Ectodermal cell (in vitro differentiated cells): ENCODE measurements around the gene AGAP3.

Source experiments
- H3K27ac ChIP-seq: 2 replicates; pipeline ENCODE4 v1.7.0; 2013; ENCODE audit warnings: mild to moderate bottlenecking, low read depth, low read length; ENCODE audit not compliant: insufficient read depth, poor library complexity, severe bottlenecking
- H3K27me3 ChIP-seq: 2 replicates; pipeline ENCODE4 v1.7.0; 2013; ENCODE audit warnings: mild to moderate bottlenecking, low read length; ENCODE audit not compliant: insufficient read depth, control insufficient read depth, poor library complexity, severe bottlenecking
- H3K36me3 ChIP-seq: one replicate; pipeline ENCODE4 v1.7.0; 2013; ENCODE audit warnings: low read length; ENCODE audit not compliant: control insufficient read depth, insufficient read depth
- H3K4me1 ChIP-seq: one replicate; pipeline ENCODE4 v1.7.0; 2013; ENCODE audit warnings: low read length; ENCODE audit not compliant: control insufficient read depth, insufficient read depth
- H3K4me3 ChIP-seq: 2 replicates; pipeline ENCODE4 v1.7.0; 2013; ENCODE audit warnings: low read depth, low read length, control low read depth; ENCODE audit not compliant: insufficient read depth
- H3K9me3 ChIP-seq: 2 replicates; pipeline ENCODE4 v1.7.0; 2013; ENCODE audit warnings: mild to moderate bottlenecking, low read length, moderate library complexity; ENCODE audit not compliant: control insufficient read depth
- WGBS, 2 experiments: methylation state at CpG; one replicate each; pipeline ENCODE4 v1.1.7; 2013; ENCODE audit warnings: missing lambda C conversion rate in 2 of 2; 5-methylcytosine and 5-hydroxymethylcytosine counted together

Gene AGAP3

DNA sequence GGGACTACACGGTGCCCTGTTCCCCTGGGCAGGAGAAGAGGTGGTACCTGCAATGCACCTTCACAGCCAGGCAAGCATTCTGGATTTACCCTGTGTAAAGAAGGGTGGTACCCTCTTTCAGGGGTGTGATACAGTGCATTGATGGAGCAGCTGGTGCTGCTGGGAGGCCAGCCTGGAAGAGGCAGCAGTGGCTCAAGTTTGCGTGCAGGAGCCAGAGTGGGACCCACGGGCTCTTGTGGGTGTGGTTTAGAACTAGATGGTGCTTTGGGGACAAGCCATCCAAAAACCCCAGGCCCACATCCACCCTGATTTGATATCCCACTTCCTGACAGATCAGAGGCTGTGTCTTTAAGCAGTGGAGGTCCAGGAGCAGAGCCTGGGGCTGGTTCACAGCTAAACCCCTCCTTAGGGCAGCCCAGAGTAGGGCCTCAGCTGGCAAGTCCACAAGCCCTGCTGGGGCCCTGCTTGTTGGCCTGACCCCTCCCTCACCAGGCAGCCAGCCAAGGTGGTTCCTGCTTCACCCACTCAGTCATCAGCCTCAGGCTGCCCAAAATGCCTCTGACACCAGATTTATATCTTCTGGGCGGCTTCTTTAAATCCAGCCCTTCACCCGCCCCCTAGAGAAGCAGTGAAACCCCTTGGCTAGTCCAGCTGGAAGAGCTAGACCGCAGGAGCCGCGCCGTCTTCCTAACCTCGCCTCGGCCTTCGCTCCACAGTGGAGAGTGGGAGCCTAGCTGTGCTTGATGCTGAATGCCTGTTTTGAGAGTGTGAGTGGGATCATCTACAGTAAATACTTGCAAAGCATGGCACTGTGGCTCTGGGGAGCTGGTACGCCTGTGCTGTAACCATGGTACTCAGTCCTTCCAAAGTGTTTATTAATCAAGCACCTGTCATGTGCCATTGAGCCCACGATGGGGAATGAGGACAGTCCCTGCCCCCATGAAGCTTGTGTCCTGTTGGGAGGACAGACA lies 39.4 kb upstream of the AGAP3 start:
- Histone ChIP-seq H3K27me3 (peaks cover 33% of the 10 kb centered on the region), H3K4me1 (no peaks in the 10 kb centered on the region), H3K27ac (no peak overlapping the region), H3K9me3 (no peaks in the 10 kb centered on the region), H3K36me3 (no peaks in the 10 kb centered on the region), H3K4me3 (no peak overlapping the region)
- 90 to 91% methylated on average over 14 of the region's 14 CpGs for WGBS, 2 experiments

DNA sequence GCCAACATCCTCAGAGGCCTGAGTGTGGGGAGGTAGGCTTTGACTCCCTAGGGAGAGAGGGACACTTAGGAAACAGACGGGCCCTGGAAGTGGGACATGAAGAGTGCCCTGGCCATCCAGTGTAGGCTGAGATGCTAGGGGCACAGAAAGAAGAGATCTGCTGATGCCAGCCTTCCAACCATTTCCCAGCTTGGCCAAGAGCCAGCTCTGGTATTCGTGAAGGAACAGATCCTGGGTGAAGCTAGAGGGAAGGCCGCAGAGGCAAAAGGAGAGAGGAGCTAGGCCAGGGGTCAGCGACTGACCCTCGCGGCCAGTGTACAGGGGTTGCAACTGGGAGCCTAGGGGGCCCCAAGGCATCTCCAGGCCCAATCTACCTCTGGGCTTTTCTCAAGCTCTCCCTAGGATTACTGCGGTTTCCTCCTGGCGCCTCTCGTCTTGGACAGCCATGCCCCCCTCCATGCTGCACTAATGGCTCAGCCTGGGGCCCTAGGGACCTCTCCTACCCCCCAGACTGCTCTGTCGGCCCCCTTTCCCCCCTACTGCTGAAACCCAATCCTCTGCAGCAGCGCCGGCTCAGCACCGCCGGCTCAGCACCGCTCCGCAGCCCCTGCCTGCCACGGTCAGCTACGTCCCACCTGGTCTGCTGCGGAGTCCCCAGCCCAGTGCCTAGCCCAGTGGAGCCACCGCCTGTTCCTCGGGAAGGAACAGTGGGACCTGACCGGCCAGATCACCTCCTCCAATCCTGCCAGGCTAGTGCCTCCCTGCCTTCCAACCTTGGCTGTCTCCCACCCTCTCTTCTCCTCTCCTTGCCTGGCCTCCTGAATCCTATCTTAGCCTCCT lies 38.1 kb upstream of the AGAP3 start, which contains the start of gene ASIC3:
Gene ASIC3 (plus strand): TSS at position 556 of the 840 bp plus-strand sequence. CDS start 355 bp downstream, outside the sequence.
- peaks cover 41% of the 10 kb centered on the region for H3K27me3 ChIP-seq
- H3K4me1 ChIP-seq: no peaks in the 10 kb centered on the region
- no peak within 1 kb of the TSS for H3K27ac ChIP-seq
- no peaks in the 10 kb centered on the region for H3K9me3 ChIP-seq
- no peak within 1 kb of the TSS for H3K4me3 ChIP-seq
- whole genome bisulfite sequencing, 2 experiments: 87% methylated on average over 22 of the region's 22 CpGs
- H3K36me3 ChIP-seq: no peaks in the 10 kb centered on the region

DNA sequence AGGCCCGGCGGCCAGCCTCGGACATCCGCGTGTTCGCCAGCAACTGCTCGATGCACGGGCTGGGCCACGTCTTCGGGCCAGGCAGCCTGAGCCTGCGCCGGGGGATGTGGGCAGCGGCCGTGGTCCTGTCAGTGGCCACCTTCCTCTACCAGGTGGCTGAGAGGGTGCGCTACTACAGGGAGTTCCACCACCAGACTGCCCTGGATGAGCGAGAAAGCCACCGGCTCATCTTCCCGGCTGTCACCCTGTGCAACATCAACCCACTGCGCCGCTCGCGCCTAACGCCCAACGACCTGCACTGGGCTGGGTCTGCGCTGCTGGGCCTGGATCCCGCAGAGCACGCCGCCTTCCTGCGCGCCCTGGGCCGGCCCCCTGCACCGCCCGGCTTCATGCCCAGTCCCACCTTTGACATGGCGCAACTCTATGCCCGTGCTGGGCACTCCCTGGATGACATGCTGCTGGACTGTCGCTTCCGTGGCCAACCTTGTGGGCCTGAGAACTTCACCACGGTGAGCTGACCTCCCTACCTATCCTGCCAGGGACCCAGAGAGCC lies 37.3 kb upstream of the AGAP3 start:
- H3K4me1 ChIP-seq: no peaks in the 10 kb centered on the region
- no peaks in the 10 kb centered on the region for H3K36me3 ChIP-seq
- 93 to 94% methylated on average over 38 of the region's 38 CpGs for WGBS, 2 experiments
- H3K9me3 ChIP-seq: no peaks in the 10 kb centered on the region
- H3K27me3 ChIP-seq: peaks cover 41% of the 10 kb centered on the region
- H3K4me3 ChIP-seq: no peak overlapping the region
- no peak overlapping the region for H3K27ac ChIP-seq

DNA sequence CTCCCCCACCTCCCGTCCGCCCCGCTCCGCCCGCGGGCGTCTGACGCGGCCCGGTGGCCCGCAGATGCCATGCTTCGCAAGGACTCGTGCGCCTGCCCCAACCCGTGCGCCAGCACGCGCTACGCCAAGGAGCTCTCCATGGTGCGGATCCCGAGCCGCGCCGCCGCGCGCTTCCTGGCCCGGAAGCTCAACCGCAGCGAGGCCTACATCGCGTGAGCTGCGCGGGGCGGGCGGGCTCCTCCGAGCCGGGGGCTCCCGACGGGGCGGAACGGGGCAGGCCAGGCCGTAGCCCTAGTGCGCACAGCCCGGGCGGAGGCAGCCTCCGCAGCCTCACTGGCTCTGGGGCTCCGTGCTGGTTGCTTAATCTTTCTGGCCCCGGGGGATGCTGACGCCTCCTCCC lies 35.2 kb upstream of the AGAP3 start:
- H3K4me1 ChIP-seq: no peaks in the 10 kb centered on the region
- no peaks in the 10 kb centered on the region for H3K36me3 ChIP-seq
- WGBS, 2 experiments: 2 to 3% methylated on average over 50 of the region's 50 CpGs
- H3K27ac ChIP-seq: no peak overlapping the region
- H3K9me3 ChIP-seq: no peaks in the 10 kb centered on the region
- no peak overlapping the region for H3K4me3 ChIP-seq
- H3K27me3 ChIP-seq: peaks cover 46% of the 10 kb centered on the region

DNA sequence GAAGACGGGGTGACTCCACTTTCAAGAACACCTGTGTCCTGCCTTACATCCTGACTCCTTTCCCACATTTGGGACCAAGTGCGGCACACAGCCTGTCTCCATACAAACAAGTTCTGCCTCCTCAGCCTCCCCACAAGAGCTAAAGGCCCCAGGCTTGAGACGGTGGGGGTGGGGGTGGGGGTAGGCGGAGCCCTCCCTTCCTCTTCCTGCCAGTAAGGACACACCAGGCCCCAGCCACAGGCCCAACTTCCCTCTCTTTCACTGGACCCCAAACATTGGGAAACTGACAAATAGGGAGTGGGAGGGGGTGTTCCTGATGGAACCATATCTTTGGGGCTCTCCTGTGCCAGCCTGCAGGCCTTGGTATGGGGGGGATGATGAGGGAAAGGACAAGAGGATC lies 33.2 kb upstream of the AGAP3 start:
- Histone ChIP-seq H3K36me3 (no peaks in the 10 kb centered on the region), H3K9me3 (no peaks in the 10 kb centered on the region), H3K27me3 (peaks cover 59% of the 10 kb centered on the region), H3K27ac (no peak overlapping the region), H3K4me3 (no peak overlapping the region), H3K4me1 (peaks cover 4% of the 10 kb centered on the region)
- WGBS, 2 experiments: 81 to 84% methylated on average over 2 to 4 of the region's 4 CpGs

DNA sequence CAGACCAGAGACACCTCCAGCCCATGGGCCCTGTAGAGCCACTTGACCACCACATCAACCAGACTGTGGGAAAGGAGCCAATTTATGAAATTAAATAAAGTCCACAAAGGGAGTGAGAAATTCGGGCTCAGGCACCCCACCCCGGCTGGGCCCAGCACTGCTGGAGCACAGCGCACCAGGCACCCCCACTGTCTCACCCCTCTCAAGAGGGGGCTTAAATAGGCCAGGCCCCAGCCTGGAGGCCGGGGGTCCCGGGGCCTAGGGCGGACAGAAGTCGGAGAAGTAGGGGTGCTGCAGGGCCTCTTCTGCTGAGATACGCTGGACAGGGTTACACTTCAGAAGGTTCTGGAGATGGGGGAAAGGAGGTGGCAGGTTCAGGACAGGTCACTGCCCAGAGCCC lies 32.5 kb upstream of the AGAP3 start:
- no peaks in the 10 kb centered on the region for H3K9me3 ChIP-seq
- 91 to 93% methylated on average over 8 of the region's 8 CpGs for WGBS, 2 experiments
- peaks cover 9% of the 10 kb centered on the region for H3K4me1 ChIP-seq
- no peaks in the 10 kb centered on the region for H3K36me3 ChIP-seq
- no peak overlapping the region for H3K27ac ChIP-seq
- H3K27me3 ChIP-seq: peaks cover 54% of the 10 kb centered on the region
- no peak overlapping the region for H3K4me3 ChIP-seq

DNA sequence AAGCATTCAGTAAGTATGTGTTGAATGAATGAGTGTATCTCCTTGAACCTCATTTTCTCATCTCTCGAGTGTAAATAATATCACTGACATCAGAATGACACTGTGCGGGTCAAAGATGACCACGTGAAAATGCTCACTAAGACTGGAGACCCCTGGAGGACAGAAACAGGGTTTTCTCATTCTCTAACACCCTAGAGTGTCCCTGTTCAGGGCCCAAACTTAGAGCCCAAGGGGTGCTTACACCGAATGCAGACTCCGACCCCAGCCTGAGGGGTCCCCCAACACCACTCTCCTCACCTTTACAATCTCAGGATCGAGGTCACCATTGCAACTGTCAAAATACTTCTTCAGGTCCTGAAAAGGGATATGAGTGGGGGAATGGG lies 30.0 kb upstream of the AGAP3 start:
- H3K36me3 ChIP-seq: no peaks in the 10 kb centered on the region
- WGBS, 2 experiments: 84 to 87% methylated on average over 5 to 6 of the region's 6 CpGs
- H3K9me3 ChIP-seq: no peaks in the 10 kb centered on the region
- H3K27me3 ChIP-seq: peaks cover 42% of the 10 kb centered on the region
- H3K27ac ChIP-seq: no peak overlapping the region
- no peak overlapping the region for H3K4me3 ChIP-seq
- H3K4me1 ChIP-seq: peaks cover 21% of the 10 kb centered on the region

DNA sequence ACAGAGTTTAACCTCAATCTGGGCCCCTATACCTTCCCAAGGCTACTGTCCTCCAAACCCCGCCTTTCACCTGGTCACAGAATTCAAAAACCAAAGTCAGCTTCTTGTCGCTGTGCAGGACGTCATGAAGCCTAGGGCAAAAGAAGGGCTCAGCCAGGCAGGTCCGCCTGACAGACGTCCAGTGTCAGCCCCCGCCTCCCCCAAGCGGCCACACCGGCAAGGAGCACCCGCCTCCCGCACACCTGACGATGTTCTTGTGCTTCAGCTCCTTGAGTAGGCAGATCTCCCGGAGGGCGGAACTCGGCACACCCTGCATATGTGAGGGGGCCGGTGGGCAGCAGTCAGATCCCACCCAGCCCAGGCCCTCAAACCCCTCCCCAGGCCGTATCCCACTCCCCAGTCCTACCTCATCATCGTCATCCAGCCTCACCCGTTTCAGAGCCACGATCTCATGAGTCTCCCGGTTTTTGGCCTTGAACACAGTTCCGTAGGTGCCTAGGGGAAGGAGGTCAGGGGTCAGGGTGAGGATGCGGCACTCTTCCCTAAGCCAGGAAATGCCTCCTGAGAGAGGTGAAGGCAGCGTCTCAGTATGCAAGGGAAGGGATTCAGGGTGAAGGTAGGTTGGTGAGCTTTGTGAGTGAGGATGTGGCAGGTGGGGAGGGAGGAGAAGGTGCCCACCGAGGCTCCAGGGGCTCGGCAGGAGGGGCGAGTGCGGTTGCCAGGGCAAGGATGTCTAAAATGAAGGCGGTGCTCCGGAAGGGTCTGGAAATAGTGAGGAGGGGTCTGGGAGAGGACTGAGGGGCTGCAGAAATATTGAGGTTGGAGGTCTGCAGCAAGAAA lies 29.4 kb upstream of the AGAP3 start:
- Histone ChIP-seq H3K27ac (no peak overlapping the region), H3K4me3 (peak overlapping the region; percentile 44), H3K4me1 (peaks cover 27% of the 10 kb centered on the region), H3K36me3 (no peaks in the 10 kb centered on the region), H3K27me3 (peaks cover 43% of the 10 kb centered on the region), H3K9me3 (no peaks in the 10 kb centered on the region)
- WGBS, 2 experiments: 23 to 29% methylated on average over 29 of the region's 29 CpGs

DNA sequence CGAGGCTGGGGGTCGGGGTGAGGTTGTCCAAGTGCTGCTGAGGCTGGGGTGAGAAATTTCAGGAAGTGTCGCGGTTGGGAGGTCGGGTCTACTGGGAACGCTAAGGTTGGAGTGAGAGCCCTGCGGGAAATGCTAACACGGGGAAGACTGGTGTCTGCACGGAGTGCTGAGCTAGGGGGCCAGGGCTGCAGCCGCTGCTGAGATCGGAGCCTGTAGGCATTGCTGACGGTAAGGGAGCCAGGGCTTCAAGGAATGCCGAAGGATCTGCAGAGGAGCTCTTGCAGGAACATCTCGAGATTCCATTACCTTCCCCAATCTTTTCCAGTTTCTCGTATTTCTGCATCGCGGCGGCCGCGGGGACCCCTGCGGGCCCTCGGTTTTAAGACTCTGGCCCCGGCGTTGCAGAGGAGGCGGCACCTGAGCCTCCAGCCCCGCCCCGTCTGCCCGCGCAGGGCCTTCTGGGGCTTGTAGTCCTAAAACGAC lies 28.7 kb upstream of the AGAP3 start, which contains the start of gene CDK5:
Gene CDK5 (minus strand): TSS at position 392 of the 483 bp plus-strand sequence. CDS start 49 bp downstream, at position 343.
- Histone ChIP-seq H3K36me3 (no peaks in the 10 kb centered on the region), H3K4me1 (peaks cover 32% of the 10 kb centered on the region), H3K4me3 (peak within 1 kb of the TSS; percentile 80), H3K9me3 (no peaks in the 10 kb centered on the region), H3K27me3 (peaks cover 40% of the 10 kb centered on the region), H3K27ac (peak within 1 kb of the TSS; percentile 6)
- WGBS, 2 experiments: 1% methylated on average over 30 of the region's 30 CpGs
